ENCODE results near the gene RHEBL1.

DNA sequence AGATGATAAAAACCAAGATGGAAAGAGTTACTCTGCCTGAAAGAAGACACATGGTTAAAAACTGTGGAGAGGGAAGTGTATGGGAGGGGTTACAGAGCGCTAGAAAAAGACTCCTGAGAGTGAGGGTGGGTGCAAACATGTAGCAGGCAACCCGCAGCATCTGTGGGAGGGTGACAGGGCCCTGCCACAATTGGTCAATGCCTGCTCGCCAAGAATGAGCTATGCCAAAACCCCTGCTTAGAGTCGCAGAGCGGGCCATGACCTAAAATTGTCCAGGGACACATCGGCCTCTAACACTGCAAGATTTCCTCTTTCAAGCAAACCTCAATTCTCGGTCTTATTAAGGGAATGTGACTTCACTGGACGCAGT is 51.9 kb downstream of the RHEBL1 start:
- TF ChIP-seq, protein P1, sequence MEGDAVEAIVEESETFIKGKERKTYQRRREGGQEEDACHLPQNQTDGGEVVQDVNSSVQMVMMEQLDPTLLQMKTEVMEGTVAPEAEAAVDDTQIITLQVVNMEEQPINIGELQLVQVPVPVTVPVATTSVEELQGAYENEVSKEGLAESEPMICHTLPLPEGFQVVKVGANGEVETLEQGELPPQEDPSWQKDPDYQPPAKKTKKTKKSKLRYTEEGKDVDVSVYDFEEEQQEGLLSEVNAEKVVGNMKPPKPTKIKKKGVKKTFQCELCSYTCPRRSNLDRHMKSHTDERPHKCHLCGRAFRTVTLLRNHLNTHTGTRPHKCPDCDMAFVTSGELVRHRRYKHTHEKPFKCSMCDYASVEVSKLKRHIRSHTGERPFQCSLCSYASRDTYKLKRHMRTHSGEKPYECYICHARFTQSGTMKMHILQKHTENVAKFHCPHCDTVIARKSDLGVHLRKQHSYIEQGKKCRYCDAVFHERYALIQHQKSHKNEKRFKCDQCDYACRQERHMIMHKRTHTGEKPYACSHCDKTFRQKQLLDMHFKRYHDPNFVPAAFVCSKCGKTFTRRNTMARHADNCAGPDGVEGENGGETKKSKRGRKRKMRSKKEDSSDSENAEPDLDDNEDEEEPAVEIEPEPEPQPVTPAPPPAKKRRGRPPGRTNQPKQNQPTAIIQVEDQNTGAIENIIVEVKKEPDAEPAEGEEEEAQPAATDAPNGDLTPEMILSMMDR (IDR thresholded peaks at IDR 0.05): no peak
- no peak for TF ChIP-seq EZH2 (IDR thresholded peaks at IDR 0.05)
